ENCODE results near the gene SAP25. TPM values are rescaled to one million over a fixed set of nuclear protein-coding genes. Genes with fewer than 3 reads are reported as not detected.
A peak's percentile ranks its signal among the peaks of the same experiment; 100 is the strongest.
"Not testable (repeated sequence)": the region's sequence is repeated elsewhere in the genome, so short reads cannot be mapped to it uniquely, and the experiment has no call there.

SAP25 gene
- total RNA-seq, 1 donor from 2014 or later = not detected

GRCh38 chr7:100555701-100556100 lies 18.0 kb downstream of the SAP25 start:
- Mint-ChIP-seq H3K4me3 (no peak overlapping the region), H3K36me3 (peaks cover 10% of the 10 kb centered on the region), H3K4me1 (peaks cover 2% of the 10 kb centered on the region), H3K27me3 (ENCODE audit: insufficient read depth, low read depth) (no peaks in the 10 kb centered on the region), H3K9me3 (no peaks in the 10 kb centered on the region), H3K27ac (no peak overlapping the region)
- TF ChIP-seq CTCF (IDR thresholded peaks at IDR 0.05) (no peak), EZH2 (IDR thresholded peaks at IDR 0.05) (no peak), EZH2phosphoT487 (IDR thresholded peaks at IDR 0.05) (no peak)
- no peak overlapping the region for H3K4me3 ChIP-seq
- H3F3A ChIP-seq (ENCODE audit: low read depth) = peaks cover 3% of the 10 kb centered on the region
- DNase-seq (ENCODE audit: low spot score) = no peak
- H3K79me2 ChIP-seq (ENCODE audit: low read depth) = no peaks in the 10 kb centered on the region
- no peaks in the 10 kb centered on the region for H3K27me3 ChIP-seq
- H3K27ac ChIP-seq = no peak overlapping the region
- H3K36me3 ChIP-seq = no peaks in the 10 kb centered on the region
- no peaks in the 10 kb centered on the region for H3K4me1 ChIP-seq
- H3K9me3 ChIP-seq (ENCODE audit: low read depth) = no peaks in the 10 kb centered on the region
- no peaks in the 10 kb centered on the region for H4K20me1 ChIP-seq (ENCODE audit: low read depth)
- H3K4me2 ChIP-seq = no peak overlapping the region
- H3K9ac ChIP-seq = no peak overlapping the region
- H2AFZ ChIP-seq (replicated peaks) = no peak overlapping the region

DNA sequence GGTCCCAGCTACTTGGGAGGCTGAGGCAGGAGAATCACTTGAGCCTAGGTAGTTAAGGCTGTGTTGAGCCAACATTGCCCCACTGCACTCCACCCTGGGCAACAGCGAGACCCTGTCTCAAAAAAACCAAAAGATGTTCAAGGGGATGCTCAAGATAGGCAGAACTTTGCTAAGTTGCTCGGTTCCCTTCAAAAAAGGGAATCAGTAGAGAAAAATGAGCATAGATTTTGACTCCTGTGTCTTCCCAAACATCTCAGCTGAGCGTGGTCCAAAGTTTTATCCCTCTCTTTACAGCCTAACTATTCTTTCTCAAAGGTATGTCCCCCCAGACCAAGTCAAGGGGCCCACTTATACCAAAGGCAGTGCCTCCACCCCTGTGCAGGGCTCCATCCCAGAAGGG lies 20.7 kb downstream of the SAP25 start:
- Histone ChIP-seq H3K9ac (no peak overlapping the region), H3K9me3 (ENCODE audit: low read depth) (no peaks in the 10 kb centered on the region), H3K27me3 (no peaks in the 10 kb centered on the region), H3F3A (ENCODE audit: low read depth) (no peaks in the 10 kb centered on the region), H4K20me1 (ENCODE audit: low read depth) (no peaks in the 10 kb centered on the region), H3K4me1 (no peaks in the 10 kb centered on the region), H3K27ac (no peak overlapping the region), H3K36me3 (no peaks in the 10 kb centered on the region), H3K4me2 (no peak overlapping the region), H2AFZ (replicated peaks) (no peak overlapping the region), H3K79me2 (ENCODE audit: low read depth) (no peaks in the 10 kb centered on the region), H3K4me3 (no peak overlapping the region)
- no peak for DNase-seq (ENCODE audit: low spot score)
- no peaks in the 10 kb centered on the region for H3K27me3 Mint-ChIP-seq (ENCODE audit: insufficient read depth, low read depth)
- no peak overlapping the region for H3K4me3 Mint-ChIP-seq
- H3K9me3 Mint-ChIP-seq = no peaks in the 10 kb centered on the region
- peaks cover 15% of the 10 kb centered on the region for H3K36me3 Mint-ChIP-seq
- H3K27ac Mint-ChIP-seq = no peak overlapping the region
- TF ChIP-seq EZH2phosphoT487 (IDR thresholded peaks at IDR 0.05) (no peak), CTCF (IDR thresholded peaks at IDR 0.05) (no peak), EZH2 (IDR thresholded peaks at IDR 0.05) (no peak)
- H3K4me1 Mint-ChIP-seq = peaks cover 8% of the 10 kb centered on the region

GRCh38 chr7:100552532-100552931 lies 21.2 kb downstream of the SAP25 start:
- H3K9me3 ChIP-seq (ENCODE audit: low read depth) = no peaks in the 10 kb centered on the region
- no peaks in the 10 kb centered on the region for H4K20me1 ChIP-seq (ENCODE audit: low read depth)
- H3F3A ChIP-seq (ENCODE audit: low read depth) = no peaks in the 10 kb centered on the region
- H3K4me2 ChIP-seq = no peak overlapping the region
- H3K9ac ChIP-seq = no peak overlapping the region
- no peaks in the 10 kb centered on the region for H3K79me2 ChIP-seq (ENCODE audit: low read depth)
- H3K27ac ChIP-seq = no peak overlapping the region
- Mint-ChIP-seq H3K9me3 (no peaks in the 10 kb centered on the region), H3K27ac (no peak overlapping the region), H3K27me3 (ENCODE audit: insufficient read depth, low read depth) (no peaks in the 10 kb centered on the region), H3K36me3 (peaks cover 15% of the 10 kb centered on the region), H3K4me3 (no peak overlapping the region), H3K4me1 (peaks cover 13% of the 10 kb centered on the region)
- no peaks in the 10 kb centered on the region for H3K36me3 ChIP-seq
- TF ChIP-seq EZH2phosphoT487 (IDR thresholded peaks at IDR 0.05) = no peak
- TF ChIP-seq CTCF (IDR thresholded peaks at IDR 0.05) = no peak
- H3K4me1 ChIP-seq = no peaks in the 10 kb centered on the region
- H2AFZ ChIP-seq (replicated peaks) = no peak overlapping the region
- H3K27me3 ChIP-seq = no peaks in the 10 kb centered on the region
- H3K4me3 ChIP-seq = no peak overlapping the region
- DNase-seq (ENCODE audit: low spot score) = no peak

- H2AFZ ChIP-seq (replicated peaks); H3K27me3 Mint-ChIP-seq (ENCODE audit: insufficient read depth, low read depth); DNase-seq (ENCODE audit: low spot score); H3K4me3 Mint-ChIP-seq; H3K9ac ChIP-seq; H3K36me3 ChIP-seq; H3K9me3 Mint-ChIP-seq; H3K27me3 ChIP-seq; H3K4me2 ChIP-seq; H3K27ac ChIP-seq; H3F3A ChIP-seq (ENCODE audit: low read depth); H3K9me3 ChIP-seq (ENCODE audit: low read depth); H3K79me2 ChIP-seq (ENCODE audit: low read depth); H3K36me3 Mint-ChIP-seq; H3K4me3 ChIP-seq: not testable (repeated sequence)
- Mint-ChIP-seq H3K4me1 (peaks cover 47% of the 10 kb centered on the region), H3K27ac (peak overlapping the region; percentile 85)
- Histone ChIP-seq H3K4me1 (peaks cover 21% of the 10 kb centered on the region), H4K20me1 (ENCODE audit: low read depth) (peaks cover 11% of the 10 kb centered on the region)
These were observed 25.3 kb downstream of the SAP25 start for GRCh38 chr7:100548446-100548845.

Measured in neural progenitor cell (in vitro differentiated cells).